Lung (tissue), 12 donors: ENCODE measurements around the gene PBXIP1. TPM values are rescaled to one million over a fixed set of nuclear protein-coding genes. Genes with fewer than 3 reads are reported as not detected.

ENCODE experiments used
- ATAC-seq: fragments of 200-7000 bp; cut with Tn5 transposase; one replicate; pipeline ENCODE4 v1.9.1; 2020; ENCODE audit warnings: moderate number of reproducible peaks; ENCODE audit not compliant: insufficient read depth, low FRiP score
- DNase-seq, 3 donors: peaks; one replicate each; pipeline ENCODE4 v3.0.0-alpha.2; 2013 to 2017
- H3K27ac ChIP-seq, 2 donors: one replicate each; pipeline ENCODE4 v1.5.1; 2013; ENCODE audit warnings: mild to moderate bottlenecking in 2 of 2, moderate library complexity in 2 of 2, control low read depth in 1 of 2, inconsistent platforms in 1 of 2, low read depth in 1 of 2, low read length in 1 of 2
- H3K27me3 ChIP-seq, 3 donors: one replicate each; pipeline ENCODE4 v1.5.1; 2013; ENCODE audit warnings: low read length in 2 of 3; ENCODE audit not compliant: control insufficient read depth in 3 of 3, insufficient read depth in 3 of 3
- H3K36me3 ChIP-seq, 4 donors: one replicate each; pipeline ENCODE4 v1.5.1; 2013; ENCODE audit warnings: low read length in 4 of 4, mild to moderate bottlenecking in 1 of 4, moderate library complexity in 1 of 4; ENCODE audit not compliant: control insufficient read depth in 4 of 4, insufficient read depth in 4 of 4
- H3K4me1 ChIP-seq, 5 donors: one replicate each; pipeline ENCODE4 v1.5.1; 2013; ENCODE audit warnings: low read length in 5 of 5, mild to moderate bottlenecking in 2 of 5, moderate library complexity in 1 of 5; ENCODE audit not compliant: control insufficient read depth in 5 of 5, insufficient read depth in 5 of 5
- H3K4me3 ChIP-seq: one replicate; pipeline ENCODE4 v1.5.1; 2013; ENCODE audit warnings: mild to moderate bottlenecking, control low read depth, moderate library complexity
- H3K9ac ChIP-seq, 2 donors: one replicate each; pipeline ENCODE4 v1.5.1; 2013; ENCODE audit warnings: low read length in 2 of 2, control low read depth in 1 of 2; ENCODE audit not compliant: insufficient read depth in 1 of 2
- H3K9me3 ChIP-seq, 4 donors: one replicate each; pipeline ENCODE4 v1.5.1; 2013; ENCODE audit warnings: low read length in 3 of 4, mild to moderate bottlenecking in 1 of 4, moderate library complexity in 1 of 4; ENCODE audit not compliant: control insufficient read depth in 4 of 4, insufficient read depth in 3 of 4
- CTCF ChIP-seq: IDR thresholded peaks from 2 replicates; pipeline ENCODE4 v1.5.1; 2012; ENCODE audit warnings: mild to moderate bottlenecking; ENCODE audit errors: control extremely low read depth, extremely low read depth
- WGBS, 2 donors: extraction: QIAGEN DNeasy Blood & Tissue Kit; methylation state at CpG; one replicate each; pipeline ENCODE4 v1.1.7; 2013; 5-methylcytosine and 5-hydroxymethylcytosine counted together
- polyA plus RNA-seq, 2 donors: library from polyadenylated mRNA; stranded (reverse); fragments of 200-250 nt; gene quantifications; one replicate each; pipeline ENCODE4 v1.2.1, GENCODE V29; 2013
- total RNA-seq, 2 donors: library from RNA; depleted of rRNA in 1 of 2; stranded (reverse); fragments of >200 nt in 1 of 2; gene quantifications; one replicate each; pipeline ENCODE4 v1.2.1, GENCODE V29; 2014 to 2021
- donor health status: control.
- donor health status: control.
- donor health status: Bipolar disorder and iron deficiency.
- donor health status: healthy.
- donor health status: DM: yes; HTN: yes; CAD: no.

Gene PBXIP1
- total and polyA plus RNA-seq, 4 donors = 32.8 to 178 (median 35.3) TPM

DNA sequence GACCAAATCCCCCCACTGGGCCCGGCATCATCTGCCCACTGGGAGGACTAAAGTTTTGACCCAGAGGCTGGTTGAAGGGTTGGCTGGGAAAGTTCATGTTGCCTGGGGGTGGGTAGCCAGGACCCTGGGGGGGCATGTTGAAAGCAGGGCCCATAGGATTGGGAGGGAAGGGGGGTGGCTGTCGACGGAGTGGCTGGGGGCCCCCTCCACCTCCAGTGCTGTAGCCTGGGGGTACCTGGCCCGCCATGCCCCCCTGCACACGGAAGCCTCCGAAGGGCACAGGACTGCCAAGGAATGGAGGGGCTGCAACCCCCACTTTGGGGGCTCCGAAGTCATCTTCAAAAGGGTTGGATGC is 3.5 kb upstream of the PBXIP1 start:
- Histone ChIP-seq H3K9ac (no peak overlapping the region), H3K4me1 (peaks cover 8 to 44% (median 21%) of the 10 kb centered on the region in 5 donors), H3K27ac (no peak overlapping the region), H3K9me3 (no peaks in the 10 kb centered on the region), H3K4me3 (no peak overlapping the region), H3K27me3 (no peaks in the 10 kb centered on the region), H3K36me3 (peaks cover 0 to 20% (median 15%) of the 10 kb centered on the region in 4 donors)
- no peak for DNase-seq
- ATAC-seq = no peak
- TF ChIP-seq CTCF = no peak
- 93 to 95% methylated on average over 7 of the region's 7 CpGs for WGBS, 2 donors

DNA sequence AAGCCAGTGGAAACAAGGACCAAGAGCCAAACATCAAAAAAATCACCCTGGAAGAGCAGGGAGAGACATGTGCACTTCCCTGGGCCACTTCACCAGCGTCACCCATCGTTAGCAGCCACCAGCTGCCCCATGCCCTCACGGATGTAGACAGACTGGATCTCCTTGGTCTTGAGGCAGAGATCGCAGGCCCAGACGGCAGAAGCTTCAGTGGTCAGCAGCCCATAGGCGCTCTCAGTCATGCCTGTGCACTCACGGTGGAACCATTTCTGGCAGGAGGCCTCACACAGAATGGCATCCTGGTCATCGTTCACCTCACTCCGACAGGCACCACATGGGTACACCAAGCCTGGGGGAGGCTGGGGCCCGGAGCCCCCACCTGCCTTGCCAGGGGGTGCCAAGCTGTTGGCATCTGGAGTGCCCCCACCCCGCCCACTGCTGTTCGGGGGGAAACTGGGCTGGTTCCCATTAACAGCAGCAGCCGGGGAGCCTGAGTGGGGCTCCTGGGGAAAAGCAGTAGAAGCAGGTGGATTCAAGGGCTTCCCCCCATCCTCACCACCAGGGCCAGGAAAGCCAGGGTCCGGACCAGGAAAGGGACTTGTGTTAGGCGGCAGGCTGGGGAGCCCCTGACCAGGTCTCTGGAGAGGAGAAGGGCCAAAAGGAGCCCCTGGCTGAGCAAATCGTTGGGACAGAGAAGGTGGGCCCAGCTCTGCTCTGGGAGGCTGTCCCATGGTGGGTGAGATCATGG is 3.0 kb upstream of the PBXIP1 start:
- Histone ChIP-seq H3K27me3 (no peaks in the 10 kb centered on the region), H3K9ac (no peak overlapping the region), H3K36me3 (peaks cover 0 to 17% (median 13%) of the 10 kb centered on the region in 4 donors), H3K9me3 (no peaks in the 10 kb centered on the region), H3K27ac (no peak overlapping the region), H3K4me1 (peaks cover 8 to 47% (median 24%) of the 10 kb centered on the region in 5 donors), H3K4me3 (no peak overlapping the region)
- no peak for DNase-seq
- TF ChIP-seq CTCF = no peak
- ATAC-seq = no peak
- WGBS, 2 donors = 92 to 94% methylated on average over 16 of the region's 16 CpGs

DNA sequence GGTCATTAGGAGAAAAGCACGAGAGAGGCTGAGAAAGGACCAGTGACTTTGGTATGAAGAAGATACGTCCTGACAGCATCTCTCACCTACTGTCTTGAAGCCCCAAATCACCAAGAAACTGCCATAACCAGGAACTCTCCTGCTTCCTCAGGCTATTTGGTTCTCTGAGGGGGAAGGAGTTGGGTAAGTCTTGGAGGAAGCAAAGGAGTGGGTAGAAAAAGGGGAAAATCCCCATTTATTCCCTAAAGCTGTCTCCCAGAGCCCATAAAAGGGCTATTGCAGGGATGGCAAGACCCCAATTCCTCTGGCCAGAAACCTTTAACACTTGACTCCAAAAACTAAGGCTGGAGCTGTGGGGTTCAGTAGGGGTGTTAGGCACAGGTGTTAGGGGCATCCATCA is 2.1 kb upstream of the PBXIP1 start:
- no peak for DNase-seq
- no peak overlapping the region for H3K27ac ChIP-seq
- ATAC-seq = no peak
- no peaks in the 10 kb centered on the region for H3K9me3 ChIP-seq
- 85 to 96% methylated on average over 2 of the region's 2 CpGs for WGBS, 2 donors
- no peaks in the 10 kb centered on the region for H3K27me3 ChIP-seq
- no peak overlapping the region for H3K4me3 ChIP-seq
- TF ChIP-seq CTCF = no peak
- H3K4me1 ChIP-seq = peaks cover 12 to 44% (median 22%) of the 10 kb centered on the region in 5 donors
- peaks cover 0 to 11% (median 9%) of the 10 kb centered on the region in 4 donors for H3K36me3 ChIP-seq
- no peak overlapping the region for H3K9ac ChIP-seq
